Activated CD4-positive, alpha-beta T cell treated with anti-CD3 and anti-CD28 coated beads, Interleukin-10, Interleukin-2, amounts not matched to agents 100 ng/mL and 50 ng/mL, durations not matched to agents 16 hours and 8 hours (primary cell): ENCODE results near the gene KIF21B.

Experiments used
- DNase-seq: peaks from one replicate; pipeline ENCODE4 v3.0.0-alpha.2; 2020

The KIF21B gene

DNA sequence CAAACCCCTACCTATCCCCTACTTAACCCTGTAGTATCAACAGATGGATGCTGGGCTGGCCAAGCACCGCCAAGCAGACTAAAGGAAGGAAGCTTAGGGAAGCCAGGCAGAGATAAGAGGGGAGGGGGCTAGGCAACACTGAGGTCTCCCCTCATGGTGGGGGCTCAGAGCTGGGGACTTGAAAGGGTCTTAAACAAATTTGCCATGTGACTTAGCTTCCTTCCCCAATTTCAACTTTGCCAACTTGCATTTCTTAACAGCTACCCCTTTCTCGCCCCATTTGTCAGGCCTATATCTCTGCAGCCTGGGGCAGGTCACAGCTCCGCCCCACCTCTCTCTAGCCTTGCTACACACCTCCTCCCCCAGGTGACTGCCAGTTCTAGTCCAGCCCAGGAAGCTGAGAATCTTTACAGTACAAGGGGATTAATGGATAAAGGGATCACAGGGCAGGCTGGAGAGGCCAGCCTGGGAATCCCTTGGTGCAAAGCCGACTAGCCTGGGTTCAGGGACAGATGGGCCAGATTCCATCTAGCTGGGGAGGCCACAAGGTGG, 3.4 kb downstream of the KIF21B start:
- peak; percentile 76 for DNase-seq

DNA sequence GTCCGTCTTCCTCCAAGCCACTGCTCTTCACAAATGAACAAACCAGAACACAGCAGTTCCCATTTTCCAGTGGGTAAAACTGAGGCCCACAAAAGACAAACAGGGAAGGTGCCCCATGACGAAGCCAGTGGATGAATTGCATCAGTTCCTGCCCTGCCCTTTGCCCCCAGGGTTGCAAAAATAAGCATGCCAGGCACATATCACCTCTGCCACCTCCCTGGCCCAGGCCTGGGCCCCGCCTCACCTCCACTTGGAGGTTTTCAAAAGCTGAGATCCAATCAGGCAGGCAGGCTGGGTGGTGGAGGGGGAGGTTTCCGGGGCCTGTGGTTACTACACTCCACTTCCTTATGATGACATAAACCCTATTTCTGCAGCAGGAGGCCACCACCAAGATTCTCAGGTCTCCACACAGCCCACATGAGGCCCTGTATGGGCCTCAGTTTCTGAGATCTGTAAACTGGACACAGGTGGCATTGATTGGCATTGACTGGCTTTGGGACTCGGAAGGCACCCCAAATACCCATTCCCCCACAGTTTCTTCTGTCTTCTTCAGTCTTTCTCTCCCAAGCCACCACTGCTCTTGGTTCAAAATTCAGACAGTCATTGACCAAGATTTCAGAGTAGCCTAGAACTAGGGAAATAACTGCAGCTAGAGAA, 4.1 kb downstream of the KIF21B start:
- DNase-seq = peak; percentile 98

DNA sequence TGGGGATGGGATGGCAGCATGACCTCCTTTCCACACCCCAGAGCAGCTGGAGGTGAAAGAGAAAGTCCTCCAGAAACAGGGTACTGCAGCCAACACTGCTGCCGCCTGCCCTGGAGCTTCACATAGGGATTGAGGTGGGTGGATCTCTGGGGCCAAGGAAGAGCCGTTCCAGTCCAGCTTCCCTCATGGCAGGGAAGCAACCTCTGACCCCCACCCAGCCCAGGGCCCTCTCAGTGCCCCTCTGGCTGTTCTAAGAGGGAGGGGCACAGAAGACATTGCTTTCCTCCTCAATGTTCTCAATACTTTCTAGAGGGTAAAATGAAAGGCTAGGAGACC, 5.7 kb downstream of the KIF21B start:
- DNase-seq = no peak

DNA sequence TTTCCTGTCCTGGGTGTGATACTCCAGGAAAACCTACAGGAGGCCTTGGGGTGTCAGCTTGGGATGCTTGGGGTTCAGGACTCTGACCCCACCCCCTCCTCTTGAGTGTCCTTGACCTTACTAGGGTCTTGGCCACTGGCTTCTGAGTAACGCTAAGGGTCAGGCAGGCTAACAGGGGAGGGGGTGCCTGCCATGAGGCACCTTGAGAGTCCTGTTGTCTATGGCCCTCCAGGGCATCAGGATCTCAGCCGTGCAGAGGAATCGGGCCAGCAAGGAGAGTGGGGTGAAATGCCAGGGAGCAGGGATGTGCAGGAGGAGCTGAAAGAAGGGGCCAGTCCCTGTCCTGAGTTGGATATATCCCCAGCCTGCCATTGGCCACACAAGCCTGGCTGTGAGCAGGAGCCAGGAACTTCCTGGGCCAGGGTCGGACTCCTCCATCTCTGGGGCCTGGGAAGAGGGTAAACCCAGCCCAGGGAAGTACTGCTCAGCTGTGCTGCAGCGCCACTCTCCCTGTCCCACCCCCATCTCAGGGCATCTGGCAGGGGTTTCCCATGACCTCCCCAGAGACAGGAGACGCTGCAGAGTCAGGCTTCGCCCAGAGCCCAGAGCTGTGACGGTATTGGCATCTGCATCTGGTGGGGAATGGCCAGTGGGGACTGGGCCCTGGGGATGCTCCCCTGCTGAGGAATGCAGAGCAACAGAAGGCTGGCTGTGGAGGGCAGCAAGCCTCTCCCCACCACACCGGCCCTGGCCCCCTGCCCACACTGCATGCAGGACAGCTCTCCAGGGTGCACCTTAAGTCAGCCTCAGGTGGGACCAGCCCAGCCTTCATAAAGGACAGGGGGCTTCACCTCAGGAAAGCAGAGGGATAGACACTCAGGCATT, 6.3 kb downstream of the KIF21B start:
- no peak for DNase-seq

DNA sequence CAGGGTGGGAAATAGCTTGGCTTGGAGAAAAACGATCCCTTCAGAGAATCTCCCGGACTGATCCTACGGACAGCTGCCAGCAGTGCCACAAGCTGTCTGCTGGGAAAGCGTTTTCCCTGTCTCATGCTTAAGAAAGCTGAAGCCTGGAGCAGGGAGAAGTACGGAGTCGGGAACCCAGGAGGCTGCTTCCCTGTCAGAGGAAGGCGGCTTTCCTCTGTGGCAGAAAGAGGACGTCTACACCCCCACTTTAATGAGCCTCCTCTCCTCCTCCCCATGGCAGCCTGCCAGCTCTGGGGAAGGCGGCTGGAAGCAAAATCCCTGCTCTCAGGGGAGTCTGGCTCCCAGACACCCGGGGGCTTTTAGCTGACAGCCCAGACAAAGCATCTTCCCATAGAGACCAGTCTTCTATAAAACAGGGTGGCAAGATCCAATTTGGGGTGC, 7.3 kb downstream of the KIF21B start:
- no peak for DNase-seq

DNA sequence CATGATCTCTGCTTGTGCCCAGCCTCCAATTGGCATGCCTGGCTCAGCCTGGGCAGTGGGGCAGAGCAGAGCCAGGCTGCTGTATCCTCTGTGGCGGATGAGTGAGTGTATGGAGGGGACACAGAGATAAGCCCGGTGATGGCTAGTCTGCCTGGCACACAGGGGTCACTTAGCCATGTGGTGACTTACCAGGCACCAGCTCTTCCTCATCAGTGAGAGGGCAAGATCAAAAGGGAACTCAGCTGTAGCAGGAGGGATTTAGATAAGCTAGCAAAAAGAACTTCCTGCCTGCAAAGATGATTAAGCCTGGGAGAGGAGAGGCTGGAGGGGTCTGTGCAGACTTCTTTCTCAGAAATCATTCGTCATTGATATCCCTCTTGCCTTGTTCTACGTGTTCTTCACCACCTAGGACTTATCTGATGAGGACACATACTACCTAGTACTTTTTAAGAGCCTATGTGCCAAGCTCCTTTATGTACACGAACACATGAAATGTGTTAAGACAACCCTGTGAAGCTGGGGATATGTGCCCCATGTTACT, 7.9 kb downstream of the KIF21B start:
- DNase-seq = peak; percentile 77

DNA sequence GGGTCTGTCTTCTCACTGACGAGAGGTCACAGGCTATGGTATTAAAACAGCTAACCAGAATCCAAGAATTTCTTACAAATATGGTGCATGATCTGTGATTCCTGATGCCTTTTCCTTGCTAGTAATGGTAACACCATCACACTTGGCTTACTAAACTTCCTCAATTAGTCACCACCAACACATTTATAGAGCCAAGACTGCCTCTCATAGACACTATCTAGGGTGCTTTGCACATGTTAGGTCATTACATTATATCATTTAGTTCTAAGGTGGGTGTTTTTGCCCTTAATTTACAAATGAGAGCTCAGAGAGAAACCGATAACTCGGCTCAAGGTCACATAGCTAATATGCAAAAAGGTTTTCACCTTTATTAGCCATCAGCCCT, 8.7 kb downstream of the KIF21B start:
- no peak for DNase-seq

DNA sequence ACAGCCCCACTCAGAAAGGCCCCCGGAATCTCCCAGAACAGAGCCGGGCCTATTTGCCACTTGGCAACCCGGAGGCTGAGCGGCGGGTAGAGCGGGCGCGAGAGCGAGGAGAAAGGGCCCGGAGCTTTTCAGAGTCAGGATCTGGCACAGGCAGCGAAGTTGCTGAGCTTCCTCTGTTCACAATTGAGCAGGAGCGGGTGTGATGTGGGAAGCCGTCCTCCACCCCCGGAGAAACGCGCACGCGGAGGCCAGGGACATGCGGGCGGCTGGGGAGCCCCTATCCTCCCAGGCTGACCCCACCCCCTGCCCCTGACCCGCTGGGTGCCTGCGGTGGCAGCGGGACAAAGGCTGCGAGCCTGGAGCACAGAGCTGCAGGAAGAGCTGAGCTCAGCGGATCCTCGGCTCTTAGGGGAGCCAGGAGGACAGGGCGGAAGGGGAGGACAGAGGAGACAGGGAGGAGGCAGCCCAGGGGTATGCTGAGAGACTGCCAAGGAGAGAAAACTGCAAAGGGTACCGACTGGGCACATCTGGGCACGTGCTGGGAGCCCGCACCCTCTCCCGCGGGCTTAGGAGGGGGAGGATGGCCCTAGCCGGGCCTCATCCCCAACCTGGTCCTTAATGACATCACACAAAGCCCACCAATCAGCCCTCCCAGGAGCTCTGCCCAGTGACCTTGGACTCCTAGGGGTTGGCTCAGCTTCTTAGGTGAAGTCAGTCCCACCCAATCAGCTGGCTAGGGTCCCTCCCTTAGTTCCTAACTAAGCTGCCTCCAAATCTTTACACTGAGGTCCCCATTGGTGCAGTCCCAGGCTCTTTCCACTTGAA, 9.3 kb downstream of the KIF21B start:
- no peak for DNase-seq

DNA sequence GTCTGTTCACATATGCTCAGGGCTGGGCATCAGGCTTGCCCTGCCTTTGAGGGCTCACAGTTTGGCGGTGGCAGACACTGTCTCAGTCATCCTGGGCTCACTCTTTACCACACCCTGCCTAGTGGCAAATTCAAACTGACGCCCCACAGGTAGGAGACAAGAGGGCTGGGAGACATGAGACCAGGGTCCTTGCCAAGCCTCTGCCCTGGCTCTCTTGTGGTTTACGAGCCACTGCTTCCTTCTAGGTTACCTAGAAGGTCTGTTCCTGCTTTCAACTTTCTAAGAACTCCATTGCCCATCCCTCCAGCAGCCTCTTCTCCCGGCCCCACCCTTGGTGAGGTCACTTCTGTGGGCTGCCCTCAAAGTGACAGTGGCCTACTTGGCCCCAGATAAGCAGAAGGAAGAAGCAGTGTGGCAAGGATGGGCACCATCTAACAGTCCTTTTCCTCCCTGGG, 10.5 kb downstream of the KIF21B start:
- peak; percentile 42 for DNase-seq

DNA sequence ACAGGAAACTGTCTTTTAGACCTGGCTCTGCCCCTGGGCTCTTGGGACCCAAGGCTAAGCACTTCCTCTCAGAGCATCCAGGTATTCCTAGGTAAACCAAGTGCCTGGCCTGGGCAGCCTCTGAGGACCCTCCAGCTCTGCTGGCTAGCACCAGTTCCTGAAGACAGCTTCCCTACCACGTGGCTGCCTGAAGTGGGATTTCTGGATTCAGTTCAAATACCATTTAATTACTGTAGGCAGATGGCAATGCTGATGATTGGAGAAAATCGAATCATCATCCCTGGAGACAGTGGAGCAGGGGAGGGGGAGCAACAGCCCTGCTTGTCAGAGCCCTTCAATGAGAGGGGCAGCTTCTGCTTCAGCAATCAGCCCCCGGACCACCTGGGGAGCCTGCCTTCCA, 11.9 kb downstream of the KIF21B start:
- DNase-seq = no peak

DNA sequence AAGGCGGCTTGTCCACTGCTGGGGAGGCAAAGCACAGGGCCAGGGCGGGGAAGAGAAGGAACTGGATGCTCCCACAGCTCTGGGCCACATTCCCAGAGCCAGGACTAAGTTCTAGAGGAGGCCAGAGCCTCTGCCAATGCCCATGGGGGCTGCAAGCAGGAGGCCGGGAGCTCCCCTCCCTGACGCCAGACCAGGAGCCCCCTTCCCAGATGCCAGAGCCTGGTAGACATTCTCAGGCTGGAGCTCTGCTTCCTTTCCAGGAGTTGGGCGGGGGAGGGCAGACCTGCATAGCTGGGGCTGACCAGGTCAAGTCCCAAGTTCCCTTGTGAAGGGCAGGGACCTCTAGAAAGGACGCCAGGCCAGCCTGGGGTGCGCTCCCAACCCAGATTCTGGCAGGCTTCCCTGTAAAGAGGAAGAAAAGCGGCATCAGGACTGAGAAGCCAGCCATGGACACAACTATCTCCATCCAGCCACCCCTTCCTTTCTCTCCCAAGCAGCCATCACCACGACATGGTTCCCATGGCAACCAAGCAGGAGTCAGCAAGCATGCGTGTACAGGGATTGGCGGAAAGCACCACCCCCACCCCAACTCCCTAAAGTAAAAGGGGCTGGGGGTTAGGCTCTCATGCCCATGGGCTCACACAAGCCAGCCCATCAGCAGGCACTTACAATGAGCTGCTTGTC, 13.4 kb downstream of the KIF21B start:
- DNase-seq = no peak

DNA sequence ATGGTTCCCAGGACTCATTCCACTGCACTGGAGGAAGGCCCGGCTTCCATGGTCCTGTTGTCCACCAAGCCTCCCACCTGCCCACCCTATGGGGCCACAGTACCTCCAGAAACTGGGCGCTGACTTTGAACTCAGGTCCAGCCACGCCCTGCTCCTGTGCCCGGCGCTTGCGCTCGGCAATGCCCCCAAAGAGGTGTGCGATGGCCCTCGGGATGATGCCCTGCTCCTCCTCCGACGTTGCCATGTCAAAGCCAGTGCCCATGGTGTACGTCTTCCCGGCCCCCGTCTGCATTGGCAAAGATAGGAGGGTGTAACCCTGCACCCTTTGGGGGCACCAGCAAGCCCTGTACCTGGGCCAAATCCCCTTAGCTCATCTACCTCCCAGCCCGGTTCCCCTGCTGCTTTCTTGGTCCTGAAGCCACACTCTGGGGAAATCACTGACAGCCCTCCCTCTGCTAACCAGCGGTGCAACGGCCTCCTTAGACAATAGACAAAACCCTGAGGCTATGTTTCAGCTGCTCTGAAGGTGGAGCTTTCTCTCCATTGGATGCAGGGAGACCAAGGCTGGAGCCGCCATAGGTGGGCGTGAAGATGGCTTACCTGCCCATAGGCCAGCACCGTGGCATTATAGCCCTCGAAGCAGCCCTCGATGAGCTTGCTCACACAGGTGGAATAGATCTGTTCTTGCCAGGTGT, 14.7 kb downstream of the KIF21B start:
- no peak for DNase-seq

DNA sequence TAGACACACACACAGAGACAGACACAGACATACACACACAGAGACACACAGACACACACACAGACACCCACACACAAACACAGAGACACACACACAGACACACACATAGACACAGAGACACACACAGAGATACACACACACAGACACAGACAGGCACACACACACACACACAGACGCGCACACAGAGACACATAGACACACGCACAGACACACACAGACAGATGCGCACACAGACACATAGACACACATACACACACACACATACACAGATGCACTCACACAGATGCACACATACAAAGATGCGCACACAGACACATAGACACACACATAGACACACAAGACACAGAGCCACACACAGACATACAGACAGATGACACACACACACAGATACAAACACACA, 16.0 kb downstream of the KIF21B start:
- no peak for DNase-seq

DNA sequence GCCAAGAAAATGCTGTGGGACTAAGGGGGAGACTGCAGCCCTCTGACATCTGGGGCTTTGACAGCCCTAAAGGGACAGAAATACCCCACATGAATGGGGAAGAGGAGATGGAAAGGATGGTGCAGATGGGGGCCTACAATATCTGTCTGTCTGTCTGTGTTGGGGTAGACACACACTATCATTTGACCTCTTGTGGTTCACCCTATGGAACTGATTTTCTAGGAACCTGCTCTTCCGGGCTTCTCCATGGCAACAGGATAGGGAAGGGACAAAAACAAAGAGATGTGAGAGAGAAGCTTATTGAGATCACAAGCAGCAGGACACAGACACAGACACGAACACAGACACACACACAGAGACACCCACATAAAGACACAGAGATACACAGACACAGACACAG, 17.1 kb downstream of the KIF21B start:
- DNase-seq = no peak

DNA sequence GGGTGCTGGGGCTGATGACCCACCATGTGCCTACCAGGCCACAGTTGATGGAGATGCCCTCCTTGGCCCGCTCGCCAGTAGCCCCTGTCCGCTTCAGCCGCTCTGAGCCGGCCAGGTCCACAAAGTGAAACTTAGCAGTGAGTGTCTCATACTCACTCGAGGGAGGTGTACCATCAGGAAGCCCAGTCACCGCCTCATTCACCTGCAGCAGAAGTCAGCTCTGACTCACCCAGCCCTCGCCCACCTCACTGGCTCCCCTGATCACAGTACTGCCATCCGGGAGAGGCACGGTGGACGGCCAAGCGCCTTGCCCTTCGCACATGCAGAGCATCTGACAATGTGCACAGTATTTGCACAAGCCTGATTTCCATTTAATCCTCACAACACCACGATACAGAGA, 18.8 kb downstream of the KIF21B start:
- DNase-seq = no peak

DNA sequence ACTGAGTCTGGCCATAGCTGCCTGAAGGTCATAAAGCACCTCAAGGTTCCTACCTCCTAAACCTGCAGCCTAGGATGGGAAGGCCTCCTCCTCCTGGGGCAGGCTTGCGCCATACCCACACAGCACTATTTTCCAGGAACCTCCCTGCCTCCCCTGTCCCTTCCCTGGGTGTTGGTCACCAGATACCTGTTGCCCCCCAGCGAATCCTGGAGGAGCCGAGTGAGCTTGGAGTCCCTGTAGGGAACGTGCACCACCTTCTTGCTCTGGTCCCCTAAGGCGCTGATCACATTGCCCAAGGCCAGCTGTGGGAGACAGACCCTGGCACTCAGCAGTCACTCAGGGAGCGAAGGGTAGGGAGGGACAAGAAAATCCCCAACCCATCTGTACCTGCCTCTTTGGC, 19.4 kb downstream of the KIF21B start:
- DNase-seq = no peak

DNA sequence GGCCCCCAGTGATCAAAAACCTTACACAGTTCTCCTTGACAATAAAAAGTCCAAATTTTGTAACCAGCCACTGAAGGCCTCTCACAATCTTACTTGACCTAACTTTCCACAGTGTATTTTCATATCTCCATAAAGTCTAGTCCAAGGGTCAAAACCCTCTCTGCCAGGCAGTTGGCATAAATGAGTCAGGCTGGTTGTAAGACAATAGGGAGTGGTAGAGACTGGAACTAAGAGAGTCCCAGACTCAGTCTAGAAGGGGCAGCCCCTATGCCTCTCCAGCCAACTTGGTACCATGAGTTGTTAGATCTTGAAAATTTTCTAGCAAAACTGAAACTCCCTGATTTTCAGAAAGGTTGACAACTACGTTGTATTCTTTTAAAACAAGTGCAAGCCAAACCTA, 21.0 kb downstream of the KIF21B start:
- peak; percentile 42 for DNase-seq

DNA sequence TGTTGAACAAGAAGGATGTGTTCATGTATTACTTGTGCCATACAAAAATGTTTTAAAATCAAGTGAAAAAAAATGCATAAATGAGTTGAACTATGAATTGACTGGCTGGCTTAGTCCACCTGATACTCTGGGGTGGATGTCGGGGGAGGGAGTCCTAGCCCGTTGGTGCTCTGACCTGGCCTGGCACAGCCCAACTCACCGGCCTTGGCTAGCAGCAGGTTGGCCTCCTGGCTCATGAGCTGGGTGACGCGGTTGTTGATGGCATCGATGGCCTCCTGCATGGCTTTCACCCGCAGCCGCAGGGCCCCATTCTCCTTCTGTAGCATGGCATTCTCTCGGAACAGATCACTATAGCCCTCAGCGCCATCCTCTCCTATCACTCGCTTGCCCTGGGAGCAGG, 21.6 kb downstream of the KIF21B start:
- DNase-seq = no peak

DNA sequence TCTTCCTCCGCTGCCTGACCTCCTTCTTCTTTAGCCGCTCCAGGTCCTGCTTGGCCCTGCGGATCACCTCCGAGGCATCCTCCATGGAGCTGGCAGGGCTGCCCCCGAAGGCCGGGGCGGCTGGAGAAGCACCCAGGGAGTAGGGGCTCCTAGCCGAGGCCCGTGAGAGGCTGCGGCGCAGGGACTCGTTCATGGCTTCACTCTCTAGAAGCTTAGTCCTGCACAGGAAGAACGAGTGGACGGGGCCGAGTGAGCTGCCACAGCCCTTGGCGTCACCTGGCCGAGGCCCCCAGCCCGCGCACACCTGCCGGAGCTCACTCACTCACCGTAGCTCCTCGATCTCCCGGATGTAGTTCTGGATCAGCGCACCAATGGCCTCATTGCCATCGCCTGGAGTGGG, 23.1 kb downstream of the KIF21B start:
- DNase-seq = no peak

DNA sequence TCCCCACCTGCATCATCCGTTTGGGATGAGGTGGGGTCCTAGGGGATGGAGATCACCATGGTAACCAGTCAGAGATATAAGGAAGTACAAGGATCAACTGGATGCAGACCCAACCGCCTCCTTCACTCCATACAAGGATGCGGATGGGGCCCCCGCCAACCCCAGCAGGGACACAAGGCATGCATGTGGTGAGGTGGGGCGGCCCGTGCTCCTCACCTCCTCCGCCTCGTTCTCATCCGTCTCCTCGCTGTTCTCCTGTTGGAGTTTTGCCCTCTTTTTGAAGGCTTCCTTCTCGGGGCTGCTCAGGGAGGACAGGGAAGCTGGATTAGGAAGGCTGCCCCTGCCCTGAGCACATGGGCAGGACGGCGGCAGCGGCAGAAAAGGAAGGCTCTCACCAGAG, 23.8 kb downstream of the KIF21B start:
- DNase-seq = no peak

DNA sequence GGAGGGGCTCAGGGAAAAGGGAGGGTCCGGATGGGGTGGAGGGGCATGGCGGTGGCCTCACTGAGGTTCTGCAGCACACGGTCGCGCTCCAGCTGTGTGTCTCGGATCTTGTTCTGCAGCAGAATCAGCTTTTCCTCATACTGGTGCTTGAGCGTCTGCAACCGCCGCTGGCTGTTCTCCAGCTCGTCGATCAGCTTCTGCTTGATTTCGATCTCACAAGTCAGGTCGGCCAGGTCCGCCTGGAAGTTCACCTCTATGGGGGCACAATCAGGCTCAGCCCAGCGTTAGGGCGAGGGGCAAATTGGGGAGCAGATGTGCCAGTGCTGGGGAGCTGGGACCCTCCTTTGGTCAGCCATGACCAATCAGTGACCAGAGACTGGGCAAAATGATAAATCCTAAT, 25.2 kb downstream of the KIF21B start:
- DNase-seq = no peak
